Tibial nerve (tissue), 4 donors: ENCODE measurements around the gene HYCC2.

Source experiments
- EP300 ChIP-seq, 2 donors: sonication (generic); formaldehyde crosslinking; IDR thresholded peaks; one replicate each; pipeline ENCODE4 v1.6.1; 2017; ENCODE audit warnings: antibody characterized with exemption in 2 of 2, mild to moderate bottlenecking in 1 of 2
- POLR2A ChIP-seq, 2 donors: fragments of 450-650 bp; IDR thresholded peaks; one replicate each; pipeline ENCODE4 v1.6.1; 2017; ENCODE audit warnings: antibody characterized with exemption in 2 of 2, mild to moderate bottlenecking in 2 of 2, moderate library complexity in 2 of 2
- TF ChIP-seq, protein P1 (sequence below), 5 experiments: fragments of 200-600 bp in 3 of 5; fragments of 450-650 bp in 2 of 5; sonication (generic) in 3 of 5; IDR thresholded peaks; one replicate each; pipeline ENCODE4 v1.5.1; 2016 to 2019; ENCODE audit warnings: antibody characterized with exemption in 5 of 5, mild to moderate bottlenecking in 3 of 5, moderate library complexity in 2 of 5

DNA sequence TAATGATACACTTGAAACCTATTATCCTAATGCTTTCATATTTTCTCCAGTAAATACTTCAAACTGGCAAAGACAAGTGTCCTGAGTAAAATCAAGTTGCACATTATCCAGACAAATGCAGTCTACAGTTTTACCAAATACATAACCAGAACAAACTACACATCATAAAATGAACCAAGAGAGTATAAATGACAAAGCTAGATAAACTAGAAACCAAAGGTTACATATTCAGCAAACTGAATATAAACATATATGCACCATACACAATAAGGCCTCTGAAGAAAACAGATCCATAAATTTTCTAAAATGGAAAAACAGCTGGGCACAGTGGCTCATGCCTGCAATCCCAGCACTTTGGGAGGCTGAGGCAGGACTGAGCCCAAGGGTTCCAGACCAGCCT, 47.0 kb downstream of the HYCC2 start:
- TF ChIP-seq, protein P1, sequence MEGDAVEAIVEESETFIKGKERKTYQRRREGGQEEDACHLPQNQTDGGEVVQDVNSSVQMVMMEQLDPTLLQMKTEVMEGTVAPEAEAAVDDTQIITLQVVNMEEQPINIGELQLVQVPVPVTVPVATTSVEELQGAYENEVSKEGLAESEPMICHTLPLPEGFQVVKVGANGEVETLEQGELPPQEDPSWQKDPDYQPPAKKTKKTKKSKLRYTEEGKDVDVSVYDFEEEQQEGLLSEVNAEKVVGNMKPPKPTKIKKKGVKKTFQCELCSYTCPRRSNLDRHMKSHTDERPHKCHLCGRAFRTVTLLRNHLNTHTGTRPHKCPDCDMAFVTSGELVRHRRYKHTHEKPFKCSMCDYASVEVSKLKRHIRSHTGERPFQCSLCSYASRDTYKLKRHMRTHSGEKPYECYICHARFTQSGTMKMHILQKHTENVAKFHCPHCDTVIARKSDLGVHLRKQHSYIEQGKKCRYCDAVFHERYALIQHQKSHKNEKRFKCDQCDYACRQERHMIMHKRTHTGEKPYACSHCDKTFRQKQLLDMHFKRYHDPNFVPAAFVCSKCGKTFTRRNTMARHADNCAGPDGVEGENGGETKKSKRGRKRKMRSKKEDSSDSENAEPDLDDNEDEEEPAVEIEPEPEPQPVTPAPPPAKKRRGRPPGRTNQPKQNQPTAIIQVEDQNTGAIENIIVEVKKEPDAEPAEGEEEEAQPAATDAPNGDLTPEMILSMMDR (IDR thresholded peaks at IDR 0.05): no peak
- no peak for TF ChIP-seq POLR2A (IDR thresholded peaks at IDR 0.05)
- no peak for TF ChIP-seq EP300 (IDR thresholded peaks at IDR 0.05)
